A673 (cell line): ENCODE data around the gene NEGR1.

Experiments used
- EZH2 ChIP-seq: fragments of 200-600 bp; sonication (generic); IDR thresholded peaks from 2 replicates; pipeline ENCODE4 v1.6.1; 2017; ENCODE audit warnings: borderline replicate concordance, low read depth, mild to moderate bottlenecking, mixed read lengths, antibody characterized with exemption, low read length; ENCODE audit not compliant: poor library complexity, severe bottlenecking
- TF ChIP-seq, protein P1 (sequence below): fragments of 300-800, 200-600 bp; sonication (generic); conservative IDR thresholded peaks from 2 replicates; pipeline ENCODE4 v1.5.1; 2017; ENCODE audit warnings: low read depth, mild to moderate bottlenecking, antibody characterized with exemption, low read length, moderate library complexity, mixed read lengths

DNA sequence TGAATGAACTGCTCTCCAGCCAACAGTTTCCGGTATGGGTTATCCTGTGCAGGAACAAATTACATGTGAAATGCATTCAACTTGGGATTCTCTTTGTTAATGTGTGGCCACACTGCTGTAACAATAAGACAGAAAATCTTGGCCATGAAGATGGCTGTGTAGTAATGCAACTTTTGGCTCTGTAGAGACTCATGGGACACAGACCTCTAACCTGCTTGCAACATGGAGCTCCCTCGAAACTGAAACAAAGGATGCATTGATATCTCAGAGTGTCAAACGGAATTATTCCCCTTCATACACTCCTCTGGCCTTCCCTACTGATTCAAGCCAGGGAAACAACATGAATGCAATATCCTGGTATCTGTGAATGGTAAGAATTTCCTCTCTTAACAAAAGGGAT lies 642.2 kb downstream of the NEGR1 start:
- TF ChIP-seq, protein P1, sequence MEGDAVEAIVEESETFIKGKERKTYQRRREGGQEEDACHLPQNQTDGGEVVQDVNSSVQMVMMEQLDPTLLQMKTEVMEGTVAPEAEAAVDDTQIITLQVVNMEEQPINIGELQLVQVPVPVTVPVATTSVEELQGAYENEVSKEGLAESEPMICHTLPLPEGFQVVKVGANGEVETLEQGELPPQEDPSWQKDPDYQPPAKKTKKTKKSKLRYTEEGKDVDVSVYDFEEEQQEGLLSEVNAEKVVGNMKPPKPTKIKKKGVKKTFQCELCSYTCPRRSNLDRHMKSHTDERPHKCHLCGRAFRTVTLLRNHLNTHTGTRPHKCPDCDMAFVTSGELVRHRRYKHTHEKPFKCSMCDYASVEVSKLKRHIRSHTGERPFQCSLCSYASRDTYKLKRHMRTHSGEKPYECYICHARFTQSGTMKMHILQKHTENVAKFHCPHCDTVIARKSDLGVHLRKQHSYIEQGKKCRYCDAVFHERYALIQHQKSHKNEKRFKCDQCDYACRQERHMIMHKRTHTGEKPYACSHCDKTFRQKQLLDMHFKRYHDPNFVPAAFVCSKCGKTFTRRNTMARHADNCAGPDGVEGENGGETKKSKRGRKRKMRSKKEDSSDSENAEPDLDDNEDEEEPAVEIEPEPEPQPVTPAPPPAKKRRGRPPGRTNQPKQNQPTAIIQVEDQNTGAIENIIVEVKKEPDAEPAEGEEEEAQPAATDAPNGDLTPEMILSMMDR, result no peak
- no peak for TF ChIP-seq EZH2
